Astrocyte (in vitro differentiated cells and primary cell): ENCODE results near the gene PTPRE.

Source experiments
- CTCF ChIP-seq: IDR thresholded peaks from 2 replicates; pipeline ENCODE4 v1.5.1; 2011; ENCODE audit warnings: low read depth, mild to moderate bottlenecking, inconsistent platforms, low read length, moderate library complexity; ENCODE audit not compliant: insufficient read depth
- EZH2 ChIP-seq: IDR thresholded peaks from 2 replicates; pipeline ENCODE4 v1.6.1; 2012; ENCODE audit warnings: mild to moderate bottlenecking, low read length, inconsistent platforms; ENCODE audit not compliant: insufficient read depth

- TF ChIP-seq CTCF: no peak
- TF ChIP-seq EZH2: no peak
Observed at GRCh38 chr10:128047351-128047750, 140.4 kb downstream of the PTPRE start.
